Calu3 (cell line): ENCODE data around the gene CHN2. TPM values are rescaled to one million over a fixed set of nuclear protein-coding genes. Genes with fewer than 3 reads are reported as not detected.

Experiments used
- BruUV-seq: library from RNA; stranded (reverse); fragments of 400-500 nt; replicated peaks from 2 replicates; lab custom pipeline; 2021; lab: Mats Ljungman, UMichigan
- CTCF ChIA-PET: fragments of 300-600 bp; sonication (Branson Sonifier 250); formaldehyde crosslinking; loops from one replicate; lab custom pipeline; 2022; ENCODE audit warnings: antibody characterized with exemption; lab: Charles Lee
- DNase-seq: peaks from one replicate; pipeline ENCODE4 v3.0.0; 2022
- H3K27ac Mint-ChIP-seq: one replicate; pipeline ENCODE4 v1.8.0; 2022; ENCODE audit warnings: mixed read lengths; ENCODE audit not compliant: unreplicated experiment
- H3K27me3 Mint-ChIP-seq: one replicate; pipeline ENCODE4 v1.8.0; 2022; ENCODE audit warnings: mixed read lengths; ENCODE audit not compliant: unreplicated experiment
- H3K36me3 Mint-ChIP-seq: one replicate; pipeline ENCODE4 v1.8.0; 2022; ENCODE audit warnings: mild to moderate bottlenecking, moderate library complexity, mixed read lengths; ENCODE audit not compliant: insufficient read depth, unreplicated experiment
- H3K4me1 Mint-ChIP-seq: one replicate; pipeline ENCODE4 v1.8.0; 2022; ENCODE audit warnings: mild to moderate bottlenecking, low read depth, mixed read lengths; ENCODE audit not compliant: unreplicated experiment
- H3K4me3 Mint-ChIP-seq: one replicate; pipeline ENCODE4 v1.8.0; 2022; ENCODE audit warnings: mild to moderate bottlenecking, low read depth, moderate library complexity, mixed read lengths; ENCODE audit not compliant: unreplicated experiment
- H3K9me3 Mint-ChIP-seq: one replicate; pipeline ENCODE4 v1.8.0; 2022; ENCODE audit warnings: low read depth, mixed read lengths; ENCODE audit not compliant: unreplicated experiment
- intact Hi-C: fragments of 100-400 bp; cut with micrococcal nuclease; formaldehyde crosslinking; loops from one replicate; pipeline ENCODE4 v1.10.0; 2022; ENCODE audit not compliant: unreplicated experiment
- total RNA-seq: library from RNA; stranded (reverse); gene quantifications from 2 replicates; pipeline ENCODE4 v1.2.3, GENCODE V29; 2022
- TF ChIP-seq, protein P1 (sequence below): fragments of 200-600 bp; IDR thresholded peaks from one replicate; pipeline ENCODE4 v1.8.0; 2022; ENCODE audit warnings: antibody characterized with exemption; ENCODE audit not compliant: unreplicated experiment

CHN2 gene
- total RNA-seq, 1 experiment from 2014 or later = 12.4 TPM

DNA sequence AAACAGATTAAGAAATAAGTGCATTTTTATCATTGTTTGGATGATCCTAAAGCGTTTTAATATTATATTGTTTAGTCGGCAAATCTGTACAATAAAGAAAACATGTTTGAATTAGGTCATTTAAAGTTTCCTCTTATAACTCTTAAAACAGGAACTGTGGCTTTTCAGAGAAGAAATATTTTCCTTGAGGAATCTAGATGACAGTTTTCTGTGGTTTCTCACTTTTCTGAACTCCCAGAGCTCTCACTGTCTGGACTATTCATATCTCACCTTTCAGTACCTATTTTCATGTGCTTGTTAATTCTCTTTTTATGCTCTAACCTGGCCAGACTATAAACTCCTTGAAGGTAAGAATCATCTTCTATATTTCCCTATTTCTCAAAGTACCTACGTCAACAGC is 135.1 kb downstream of the CHN2 start:
- Mint-ChIP-seq H3K36me3 (no peaks in the 10 kb centered on the region), H3K27me3 (peaks cover 24% of the 10 kb centered on the region), H3K9me3 (no peaks in the 10 kb centered on the region), H3K4me3 (no peak overlapping the region), H3K4me1 (no peaks in the 10 kb centered on the region), H3K27ac (no peak overlapping the region)
- TF ChIP-seq, protein P1, sequence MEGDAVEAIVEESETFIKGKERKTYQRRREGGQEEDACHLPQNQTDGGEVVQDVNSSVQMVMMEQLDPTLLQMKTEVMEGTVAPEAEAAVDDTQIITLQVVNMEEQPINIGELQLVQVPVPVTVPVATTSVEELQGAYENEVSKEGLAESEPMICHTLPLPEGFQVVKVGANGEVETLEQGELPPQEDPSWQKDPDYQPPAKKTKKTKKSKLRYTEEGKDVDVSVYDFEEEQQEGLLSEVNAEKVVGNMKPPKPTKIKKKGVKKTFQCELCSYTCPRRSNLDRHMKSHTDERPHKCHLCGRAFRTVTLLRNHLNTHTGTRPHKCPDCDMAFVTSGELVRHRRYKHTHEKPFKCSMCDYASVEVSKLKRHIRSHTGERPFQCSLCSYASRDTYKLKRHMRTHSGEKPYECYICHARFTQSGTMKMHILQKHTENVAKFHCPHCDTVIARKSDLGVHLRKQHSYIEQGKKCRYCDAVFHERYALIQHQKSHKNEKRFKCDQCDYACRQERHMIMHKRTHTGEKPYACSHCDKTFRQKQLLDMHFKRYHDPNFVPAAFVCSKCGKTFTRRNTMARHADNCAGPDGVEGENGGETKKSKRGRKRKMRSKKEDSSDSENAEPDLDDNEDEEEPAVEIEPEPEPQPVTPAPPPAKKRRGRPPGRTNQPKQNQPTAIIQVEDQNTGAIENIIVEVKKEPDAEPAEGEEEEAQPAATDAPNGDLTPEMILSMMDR = no peak
- CTCF ChIA-PET = interaction anchor here (0.6 to 1.4 kb wide), 4 partner anchors 16 to 1084 kb away, joined by 3 to 9 read pairs (median 4); no protein-coding TSS in a partner anchor
- BruUV-seq = no TSS peak
- DNase-seq = no peak
- intact Hi-C loops = no loop called here

- CTCF ChIA-PET = no interaction called here
- Mint-ChIP-seq H3K4me3 (no peak overlapping the region), H3K4me1 (no peaks in the 10 kb centered on the region), H3K36me3 (no peaks in the 10 kb centered on the region), H3K27me3 (peaks cover 21% of the 10 kb centered on the region), H3K9me3 (no peaks in the 10 kb centered on the region), H3K27ac (no peak overlapping the region)
- intact Hi-C loops = no loop called here
- BruUV-seq = no TSS peak
- TF ChIP-seq, protein P1 = no peak
- no peak for DNase-seq
These were observed 135.6 kb downstream of the CHN2 start for GRCh38 chr7:29330136-29330535.

GRCh38 chr7:29331163-29331562 is 136.6 kb downstream of the CHN2 start:
- TF ChIP-seq, protein P1 = no peak
- peaks cover 21% of the 10 kb centered on the region for H3K27me3 Mint-ChIP-seq
- H3K36me3 Mint-ChIP-seq = no peaks in the 10 kb centered on the region
- no TSS peak for BruUV-seq
- no peaks in the 10 kb centered on the region for H3K4me1 Mint-ChIP-seq
- H3K4me3 Mint-ChIP-seq = no peak overlapping the region
- DNase-seq = no peak
- CTCF ChIA-PET = interaction anchor here (0.8 kb wide), 1 partner anchor 91 kb away, joined by 5 read pairs; no protein-coding TSS in a partner anchor
- no peak overlapping the region for H3K27ac Mint-ChIP-seq
- no peaks in the 10 kb centered on the region for H3K9me3 Mint-ChIP-seq
- intact Hi-C loops = no loop called here

GRCh38 chr7:29332042-29332811 is 137.7 kb downstream of the CHN2 start:
- no peaks in the 10 kb centered on the region for H3K36me3 Mint-ChIP-seq
- no peak overlapping the region for H3K27ac Mint-ChIP-seq
- H3K4me3 Mint-ChIP-seq = no peak overlapping the region
- no peaks in the 10 kb centered on the region for H3K9me3 Mint-ChIP-seq
- CTCF ChIA-PET = interaction anchor here (0.8 to 0.9 kb wide), 2 partner anchors 92 to 108 kb away, joined by 4 to 5 read pairs; no protein-coding TSS in a partner anchor
- no TSS peak for BruUV-seq
- TF ChIP-seq, protein P1 = no peak
- no peak for DNase-seq
- H3K27me3 Mint-ChIP-seq = peaks cover 13% of the 10 kb centered on the region
- no peaks in the 10 kb centered on the region for H3K4me1 Mint-ChIP-seq
- intact Hi-C loops = no loop called here
